GM03348 (cell line): Measurements from ENCODE around the gene SEMA4B.
"Not testable (repeated sequence)": the region's sequence is repeated elsewhere in the genome, so short reads cannot be mapped to it uniquely, and the experiment has no call there.

Experiments used
- DNase-seq: peaks from one replicate; pipeline ENCODE4 v3.0.0; 2012; ENCODE audit warnings: low spot score

The SEMA4B gene

GRCh38 chr15:90261811-90262210 lies 60.7 kb downstream of the SEMA4B start:
- DNase-seq = peak; percentile 13

DNA sequence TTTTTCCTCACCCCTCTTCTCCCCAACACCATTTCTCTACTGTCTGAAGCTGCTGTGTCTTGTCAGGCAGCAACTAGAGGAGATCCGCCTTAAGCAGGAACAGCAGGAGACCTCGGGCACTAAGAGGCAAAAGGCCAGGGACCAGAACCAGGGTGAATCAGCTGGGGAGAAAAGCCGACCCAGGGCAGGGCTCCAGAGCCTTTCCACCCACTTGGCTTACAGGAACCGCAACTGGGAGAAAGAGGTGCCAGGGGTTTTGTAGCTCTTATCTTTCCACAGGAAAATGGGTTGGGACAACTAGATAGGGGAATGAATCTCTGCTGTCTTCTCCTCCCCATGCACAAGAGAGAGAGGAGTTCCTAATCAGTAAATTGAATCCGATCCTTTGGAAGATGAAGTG lies 61.3 kb downstream of the SEMA4B start:
- DNase-seq = peak; percentile 16

DNA sequence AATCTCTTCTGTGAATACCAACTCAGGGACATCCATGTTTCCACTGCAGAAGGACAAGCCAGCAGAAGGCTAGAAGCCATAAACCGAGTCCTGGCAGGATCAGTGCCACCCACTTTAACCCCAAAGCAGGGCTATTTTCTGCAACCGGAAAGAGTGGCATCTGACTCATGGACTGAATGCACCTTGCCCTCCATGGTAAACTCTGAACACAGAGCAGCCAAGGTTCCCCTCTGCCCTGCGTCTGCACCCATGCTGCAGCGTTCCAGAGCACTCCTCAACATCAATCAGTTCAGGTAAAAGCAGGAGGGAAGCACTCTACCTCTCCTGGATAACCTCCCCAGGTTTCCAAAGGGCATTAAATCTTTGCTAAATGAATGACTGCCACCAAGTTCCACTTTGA lies 63.5 kb downstream of the SEMA4B start:
- DNase-seq = no peak

DNA sequence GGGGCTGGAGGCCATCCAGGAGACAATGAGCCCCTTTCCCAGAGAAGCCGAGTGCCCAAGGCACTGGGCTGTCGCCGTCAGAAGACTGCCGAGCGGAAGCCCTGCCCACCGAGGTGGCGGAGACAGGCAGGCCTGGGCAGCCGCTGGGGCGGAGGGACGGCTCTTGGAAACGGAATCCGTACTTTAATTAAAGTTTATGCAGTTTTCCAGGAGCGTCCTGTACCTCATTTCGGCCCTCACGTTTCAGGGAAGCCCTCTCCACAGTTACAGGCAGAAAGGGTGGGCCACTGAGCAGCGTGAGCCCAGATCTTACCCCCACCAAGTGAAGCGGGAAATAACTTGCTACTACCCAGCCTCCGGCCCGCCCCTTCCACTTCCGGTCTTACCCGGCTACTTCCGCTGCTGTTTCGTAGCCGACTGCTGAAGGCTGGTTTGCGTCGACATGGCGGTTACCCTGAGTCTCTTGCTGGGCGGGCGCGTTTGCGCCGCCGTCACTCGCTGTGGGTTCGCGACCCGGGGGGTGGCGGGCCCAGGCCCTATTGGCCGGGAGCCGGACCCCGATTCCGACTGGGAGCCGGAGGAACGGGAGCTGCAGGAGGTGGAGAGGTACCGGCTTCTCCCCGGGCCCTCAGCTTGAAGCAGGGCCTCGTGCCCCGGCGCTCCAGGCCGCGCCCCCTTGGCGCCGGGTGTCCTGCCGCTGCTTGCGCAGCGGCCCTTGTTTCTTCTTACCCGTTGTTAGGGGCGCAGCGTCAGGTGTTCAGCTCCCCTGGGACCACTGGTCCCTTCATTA lies 64.3 kb downstream of the SEMA4B start, which contains the start of gene NGRN:
NGRN (plus strand) TSS at position 402 of the 790 bp plus-strand sequence; CDS start at position 443, 41 bp downstream.
- peak; percentile 94 for DNase-seq

- peak; percentile 49 for DNase-seq
Observed at GRCh38 chr15:90266061-90266431, 64.9 kb downstream of the SEMA4B start.

DNA sequence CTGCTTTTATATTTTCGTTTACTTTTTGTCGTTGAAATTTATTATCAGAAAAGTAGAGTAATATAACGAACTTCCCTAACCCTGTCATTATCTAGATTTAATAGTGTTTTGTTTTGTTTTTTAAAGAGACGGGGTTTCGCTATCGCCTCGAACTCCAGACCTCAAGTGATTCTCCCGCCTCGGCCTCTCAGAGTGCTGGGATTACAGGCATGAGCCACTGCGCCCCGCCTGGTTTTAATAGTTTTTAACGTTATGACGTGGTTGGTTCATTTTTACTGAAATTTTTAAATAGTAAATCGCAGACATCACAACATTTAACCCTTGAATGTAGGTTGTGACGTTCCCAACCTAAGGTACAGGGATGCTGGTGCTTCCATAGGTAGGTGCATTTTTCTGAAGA lies 65.4 kb downstream of the SEMA4B start:
- no peak for DNase-seq

GRCh38 chr15:90268415-90268814 lies 67.3 kb downstream of the SEMA4B start:
- no peak for DNase-seq

DNA sequence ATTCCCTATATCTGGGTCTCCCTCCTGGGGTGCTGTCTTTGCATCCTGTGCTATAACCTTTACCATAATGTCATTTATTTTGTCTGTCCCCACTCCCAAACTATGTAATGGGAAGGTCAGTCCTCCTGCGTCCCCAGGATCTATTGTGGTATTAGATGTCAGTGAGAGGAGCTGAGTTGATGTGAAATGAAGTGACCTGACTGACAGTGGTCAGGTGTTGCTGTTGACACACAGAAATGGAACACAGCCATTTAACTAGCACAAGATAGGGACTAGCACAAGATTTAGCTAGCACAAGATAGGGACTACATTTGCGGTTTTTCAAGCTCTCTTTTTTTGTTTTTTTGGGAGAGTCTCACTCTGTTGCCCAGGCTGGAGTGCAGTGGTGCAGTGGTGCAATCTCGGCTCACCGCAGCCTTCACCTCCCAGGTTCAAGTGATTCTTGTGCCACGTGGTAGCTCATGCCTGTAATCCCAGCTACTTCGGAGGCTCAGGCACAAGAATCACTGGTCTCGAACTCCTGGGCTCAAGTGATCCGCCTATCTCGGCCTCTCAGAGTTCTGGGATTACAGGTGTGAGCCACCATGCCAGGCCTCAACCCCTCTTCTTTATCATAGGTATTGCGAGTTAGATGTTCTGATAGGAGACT lies 69.5 kb downstream of the SEMA4B start:
- DNase-seq = no peak

DNA sequence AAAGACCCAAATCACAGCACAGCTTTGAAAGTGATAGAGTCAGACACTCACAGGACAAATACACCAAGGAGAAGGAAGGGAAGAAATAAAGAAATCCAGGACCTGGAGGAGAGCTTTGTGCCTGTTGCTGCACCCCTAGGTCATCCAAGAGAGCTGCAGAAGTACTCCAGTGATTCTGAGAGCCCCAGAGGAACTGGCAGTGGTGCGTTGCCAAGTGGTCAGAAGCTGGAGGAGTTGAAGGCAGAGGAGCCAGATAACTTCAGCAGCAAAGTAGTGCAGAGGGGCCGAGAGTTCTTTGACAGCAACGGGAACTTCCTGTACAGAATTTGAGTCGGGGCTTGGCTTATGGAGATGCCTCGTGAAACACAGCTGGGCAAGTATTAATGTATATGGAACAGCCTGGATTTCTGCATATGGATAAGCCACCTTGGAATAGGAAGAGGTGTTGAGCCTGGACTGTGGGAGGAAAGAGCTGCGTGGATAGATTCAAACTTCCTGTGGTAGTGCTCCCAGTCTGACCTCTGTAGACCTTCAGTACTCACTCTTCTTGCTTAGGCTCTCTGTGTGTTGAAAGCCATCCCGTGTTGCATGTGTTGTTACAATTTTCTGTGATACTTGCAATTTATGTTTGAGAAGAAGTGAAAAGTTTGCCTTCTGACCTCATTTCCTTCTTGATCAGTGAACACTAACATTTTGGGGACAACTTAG lies 70.5 kb downstream of the SEMA4B start:
- no peak for DNase-seq

DNA sequence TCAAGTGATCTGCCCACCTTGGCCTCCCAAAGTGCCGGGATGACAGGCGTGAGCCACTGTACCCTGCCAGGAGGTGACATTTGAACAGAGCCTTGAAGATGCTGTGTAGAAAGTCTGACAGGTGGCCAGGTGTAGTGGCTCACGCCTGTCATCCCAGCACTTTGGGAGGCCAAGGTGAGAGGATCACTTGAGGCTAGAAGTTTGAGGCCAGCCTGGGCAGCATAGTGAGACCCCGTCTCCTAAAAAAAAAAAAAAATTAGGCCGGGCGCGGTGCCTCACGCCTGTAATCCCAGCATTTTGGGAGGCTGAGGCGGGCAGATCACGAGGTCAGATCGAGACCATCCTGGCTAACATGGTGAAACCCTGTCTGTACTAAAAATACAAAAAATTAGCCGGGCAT lies 77.3 kb downstream of the SEMA4B start:
- DNase-seq = not testable (repeated sequence)
